Hippocampal formation (tissue), 2 donors: ENCODE data around the gene TRDN.
"Not testable (repeated sequence)": the region's sequence is repeated elsewhere in the genome, so short reads cannot be mapped to it uniquely, and the experiment has no call there.

Experiments
- DNase-seq, 2 donors: peaks; one replicate each; lab custom pipeline; 2025; lab: John Stamatoyannopoulos, UW

The TRDN gene

GRCh38 chr6:123562677-123563076 lies 74.1 kb downstream of the TRDN start:
- no peak for DNase-seq

GRCh38 chr6:123562264-123562663 lies 74.5 kb downstream of the TRDN start:
- DNase-seq: no peak

- not testable (repeated sequence) for DNase-seq
These were observed 76.9 kb downstream of the TRDN start for GRCh38 chr6:123559816-123560215.

- not testable (repeated sequence) for DNase-seq
These were observed 79.3 kb downstream of the TRDN start for GRCh38 chr6:123557474-123557873.

GRCh38 chr6:123551939-123552707 lies 84.6 kb downstream of the TRDN start:
- DNase-seq: no peak

- no peak for DNase-seq
These were observed 86.6 kb downstream of the TRDN start for GRCh38 chr6:123550052-123550617.

GRCh38 chr6:123549476-123549875 lies 87.3 kb downstream of the TRDN start:
- DNase-seq: no peak

- no peak for DNase-seq
These were observed 89.4 kb downstream of the TRDN start for GRCh38 chr6:123547216-123547978.

GRCh38 chr6:123546537-123546936 lies 90.2 kb downstream of the TRDN start:
- DNase-seq: no peak

- no peak for DNase-seq
These were observed 95.3 kb downstream of the TRDN start for GRCh38 chr6:123541462-123541861.

GRCh38 chr6:123533862-123534648 lies 102.7 kb downstream of the TRDN start:
- DNase-seq: no peak

GRCh38 chr6:123529843-123530242 lies 106.9 kb downstream of the TRDN start:
- no peak for DNase-seq

GRCh38 chr6:123529058-123529457 lies 107.7 kb downstream of the TRDN start:
- no peak for DNase-seq

- no peak for DNase-seq
These were observed 109.3 kb downstream of the TRDN start for GRCh38 chr6:123527406-123527805.

- no peak for DNase-seq
These were observed 110.6 kb downstream of the TRDN start for GRCh38 chr6:123526128-123526527.

- DNase-seq: no peak
These were observed 112.0 kb downstream of the TRDN start for GRCh38 chr6:123524781-123525180.

GRCh38 chr6:123520217-123520616 lies 116.5 kb downstream of the TRDN start:
- DNase-seq: no peak

- peak in 1 of 2 donors; percentile 20 for DNase-seq
These were observed 117.6 kb downstream of the TRDN start for GRCh38 chr6:123519189-123519505.

GRCh38 chr6:123518441-123519188 lies 118.1 kb downstream of the TRDN start:
- DNase-seq: no peak

GRCh38 chr6:123515715-123516114 lies 121.0 kb downstream of the TRDN start:
- no peak for DNase-seq

GRCh38 chr6:123509112-123509511 lies 127.6 kb downstream of the TRDN start:
- no peak for DNase-seq

GRCh38 chr6:123508290-123508689 lies 128.5 kb downstream of the TRDN start:
- no peak for DNase-seq
